ENCODE data around the gene SLC23A1. TPM values are rescaled to one million over a fixed set of nuclear protein-coding genes. Genes with fewer than 3 reads are reported as not detected.

SLC23A1 gene
- total and polyA plus RNA-seq, 2 donors (not counting 1 experiment from before 2014, with no cell fraction given), result 5.8 to 9.6 TPM

DNA sequence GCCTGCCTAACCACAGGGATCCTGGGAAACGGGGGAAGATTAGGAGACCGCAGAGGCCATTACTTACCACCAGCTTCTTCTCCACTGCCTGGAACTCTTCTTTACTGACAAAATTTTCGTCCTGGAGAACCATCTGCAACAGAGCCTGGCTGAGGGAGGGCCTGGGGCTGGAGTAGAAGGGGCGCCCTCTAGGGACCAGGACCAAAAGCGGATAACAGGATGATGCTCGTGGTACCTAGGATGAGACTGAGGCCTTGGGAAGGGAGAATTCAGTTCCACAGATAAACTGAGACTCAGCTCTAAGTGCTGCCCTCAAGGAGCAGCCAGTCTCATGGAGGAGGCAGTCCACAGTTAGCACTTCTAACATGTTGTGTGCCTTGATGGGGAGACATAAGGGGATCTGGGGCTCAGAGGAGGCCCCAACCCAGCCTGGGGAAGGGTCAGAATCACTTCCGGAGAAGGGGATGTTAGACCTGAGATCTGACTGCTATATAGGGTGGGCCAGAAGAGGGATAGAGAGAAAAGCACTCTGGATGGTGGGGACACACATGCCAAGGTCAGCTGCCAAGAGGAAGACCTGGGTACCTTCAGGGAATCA, 19.6 kb upstream of the SLC23A1 start:
- TF ChIP-seq CTCF (IDR thresholded peaks at IDR 0.05), result no peak
- no peak for TF ChIP-seq EZH2 (IDR thresholded peaks at IDR 0.05; ENCODE audit: borderline replicate concordance, insufficient read depth, low read depth, low read length, poor library complexity, severe bottlenecking)
- no peak overlapping the region for H3K4me2 ChIP-seq (replicated peaks; ENCODE audit: low read depth, low read length, poor library complexity, severe bottlenecking)
- H3K4me3 Mint-ChIP-seq, result peak overlapping the region; percentile 95
- H3K9me3 Mint-ChIP-seq (ENCODE audit: insufficient read depth), result no peaks in the 10 kb centered on the region
- POLR2A ChIA-PET, result interaction anchor here (1.1 to 2.0 kb wide), 7 partner anchors 9 to 109 kb away, joined by 3 to 8 read pairs (median 4); partner anchors contain the start of genes DNAJC18, MATR3, MZB1 and PAIP2
- H3K9me3 ChIP-seq (ENCODE audit: control extremely low read depth in 1 of 3, control insufficient read depth in 2 of 3, insufficient read depth in 1 of 3, low read length in 2 of 3), result no peaks in the 10 kb centered on the region
- no peak overlapping the region for H3K4me3 ChIP-seq (ENCODE audit: control extremely low read depth in 1 of 5, extremely low read depth in 1 of 5, insufficient read depth in 1 of 5, low read depth in 2 of 5, low read length in 4 of 5)
- H3K36me3 ChIP-seq (replicated peaks in 1 of 2; ENCODE audit: control extremely low read depth in 1 of 2, control insufficient read depth in 1 of 2, extremely low read depth in 1 of 2, insufficient read depth in 2 of 2, low read length in 1 of 2), result no peaks in the 10 kb centered on the region
- peak; percentile 39 for DNase-seq
- no peaks in the 10 kb centered on the region for H3K27me3 ChIP-seq (replicated peaks in 1 of 4; ENCODE audit: control extremely low read depth in 1 of 4, control insufficient read depth in 3 of 4, insufficient read depth in 4 of 4, low read length in 3 of 4)
- CTCF ChIA-PET, result interaction anchor here (0.7 to 2.9 kb wide), 8 partner anchors 8 to 361 kb away, joined by 3 to 9 read pairs (median 5); partner anchors contain the start of gene PROB1
- H3K9ac ChIP-seq (ENCODE audit: low read length), result no peak overlapping the region
- peaks cover 24 to 33% of the 10 kb centered on the region in 2 donors for H3K4me1 ChIP-seq (ENCODE audit: control insufficient read depth in 2 of 2, insufficient read depth in 2 of 2, low read length in 2 of 2)
- peak overlapping the region in 1 of 2 donors; percentile 86 for H3K27ac ChIP-seq (ENCODE audit: low read length in 2 of 2)
- H2AFZ ChIP-seq (ENCODE audit: insufficient read depth, low read depth, low read length, poor library complexity, severe bottlenecking), result no peak overlapping the region
- H4K20me1 ChIP-seq (ENCODE audit: control insufficient read depth, insufficient read depth, low read length, poor library complexity, severe bottlenecking), result no peaks in the 10 kb centered on the region
- ATAC-seq (ENCODE audit: low read depth), result no peak
- peaks cover 36% of the 10 kb centered on the region for H3K4me1 Mint-ChIP-seq
- H3K79me2 ChIP-seq (ENCODE audit: control insufficient read depth, insufficient read depth, low read length), result peaks cover 4% of the 10 kb centered on the region
- H3K27ac Mint-ChIP-seq, result peak overlapping the region; percentile 97
- intact Hi-C loops (cut with micrococcal nuclease), result loop anchor here (10.0 kb wide), 3 partner anchors 232 to 938 kb away; partner anchors contain the start of gene EGR1
- WGBS (ENCODE audit: insufficient coverage), result 63% methylated on average over 5 of the region's 7 CpGs
- H3K27me3 Mint-ChIP-seq, result no peaks in the 10 kb centered on the region

GRCh38 chr5:139401546-139401945, 18.4 kb upstream of the SLC23A1 start:
- Histone ChIP-seq H4K20me1 (ENCODE audit: control insufficient read depth, insufficient read depth, low read length, poor library complexity, severe bottlenecking) (no peaks in the 10 kb centered on the region), H3K9me3 (ENCODE audit: control extremely low read depth in 1 of 3, control insufficient read depth in 2 of 3, insufficient read depth in 1 of 3, low read length in 2 of 3) (no peaks in the 10 kb centered on the region), H3K4me1 (ENCODE audit: control insufficient read depth in 2 of 2, insufficient read depth in 2 of 2, low read length in 2 of 2) (peaks cover 13 to 21% of the 10 kb centered on the region in 2 donors), H3K4me3 (ENCODE audit: control extremely low read depth in 1 of 5, extremely low read depth in 1 of 5, insufficient read depth in 1 of 5, low read depth in 2 of 5, low read length in 4 of 5) (no peak overlapping the region), H3K27me3 (replicated peaks in 1 of 4; ENCODE audit: control extremely low read depth in 1 of 4, control insufficient read depth in 3 of 4, insufficient read depth in 4 of 4, low read length in 3 of 4) (no peaks in the 10 kb centered on the region), H3K27ac (ENCODE audit: low read length in 2 of 2) (no peak overlapping the region), H2AFZ (ENCODE audit: insufficient read depth, low read depth, low read length, poor library complexity, severe bottlenecking) (no peak overlapping the region), H3K4me2 (replicated peaks; ENCODE audit: low read depth, low read length, poor library complexity, severe bottlenecking) (no peak overlapping the region), H3K9ac (ENCODE audit: low read length) (no peak overlapping the region), H3K36me3 (replicated peaks in 1 of 2; ENCODE audit: control extremely low read depth in 1 of 2, control insufficient read depth in 1 of 2, extremely low read depth in 1 of 2, insufficient read depth in 2 of 2, low read length in 1 of 2) (no peaks in the 10 kb centered on the region), H3K79me2 (ENCODE audit: control insufficient read depth, insufficient read depth, low read length) (peaks cover 4% of the 10 kb centered on the region)
- H3K4me3 Mint-ChIP-seq, result no peak overlapping the region
- no peak overlapping the region for H3K27ac Mint-ChIP-seq
- ATAC-seq (ENCODE audit: low read depth) (no peak), DNase-seq (no peak)
- intact Hi-C loops (cut with micrococcal nuclease), result loop anchor here (10.0 kb wide), 3 partner anchors 233 to 937 kb away; partner anchors contain the start of gene EGR1
- ChIA-PET CTCF (interaction anchor here (2.5 to 2.9 kb wide), 2 partner anchors 21 to 112 kb away, joined by 5 to 9 read pairs; no protein-coding TSS in a partner anchor), POLR2A (interaction anchor here (0.6 to 1.9 kb wide), 2 partner anchors 10 to 60 kb away, joined by 3 to 6 read pairs; no protein-coding TSS in a partner anchor)
- peaks cover 28% of the 10 kb centered on the region for H3K4me1 Mint-ChIP-seq
- 96% methylated on average over 9 of the region's 10 CpGs for WGBS (ENCODE audit: insufficient coverage)
- no peaks in the 10 kb centered on the region for H3K9me3 Mint-ChIP-seq (ENCODE audit: insufficient read depth)
- no peak for TF ChIP-seq EZH2 (IDR thresholded peaks at IDR 0.05; ENCODE audit: borderline replicate concordance, insufficient read depth, low read depth, low read length, poor library complexity, severe bottlenecking)
- no peak for TF ChIP-seq CTCF (IDR thresholded peaks at IDR 0.05)
- H3K27me3 Mint-ChIP-seq, result no peaks in the 10 kb centered on the region
